ENCODE measurements around the gene CLPX. TPM values are rescaled to one million over a fixed set of nuclear protein-coding genes. Genes with fewer than 3 reads are reported as not detected.
"Not testable (repeated sequence)": the region's sequence is repeated elsewhere in the genome, so short reads cannot be mapped to it uniquely, and the experiment has no call there.

CLPX gene
- total RNA-seq, 1 donor from 2014 or later = 52.1 TPM

GRCh38 chr15:65101891-65102708 is 83.0 kb downstream of the CLPX start:
- Mint-ChIP-seq H3K4me1 (ENCODE audit: low read depth) (peaks cover 2% of the 10 kb centered on the region), H3K27ac (peak overlapping the region; percentile 62), H3K4me3 (ENCODE audit: low read depth) (peak overlapping the region; percentile 58), H3K36me3 (ENCODE audit: insufficient read depth) (peaks cover 14% of the 10 kb centered on the region), H3K27me3 (peaks cover 8% of the 10 kb centered on the region), H3K9me3 (ENCODE audit: low read depth) (no peaks in the 10 kb centered on the region)
- no peak for DNase-seq (ENCODE audit: low spot score, unreplicated experiment)
- peak; percentile 2 for TF ChIP-seq CTCF (IDR thresholded peaks at IDR 0.05; ENCODE audit: unreplicated experiment)

GRCh38 chr15:65101411-65101890 is 83.7 kb downstream of the CLPX start:
- DNase-seq (ENCODE audit: low spot score, unreplicated experiment) = peak; percentile 65
- Mint-ChIP-seq H3K9me3 (ENCODE audit: low read depth) (no peaks in the 10 kb centered on the region), H3K27ac (peak overlapping the region; percentile 62), H3K36me3 (ENCODE audit: insufficient read depth) (peaks cover 14% of the 10 kb centered on the region), H3K4me1 (ENCODE audit: low read depth) (peaks cover 2% of the 10 kb centered on the region), H3K4me3 (ENCODE audit: low read depth) (peak overlapping the region; percentile 58), H3K27me3 (peaks cover 8% of the 10 kb centered on the region)
- TF ChIP-seq CTCF (IDR thresholded peaks at IDR 0.05; ENCODE audit: unreplicated experiment) = peak; percentile 82

- Mint-ChIP-seq H3K9me3 (ENCODE audit: low read depth) (no peaks in the 10 kb centered on the region), H3K4me3 (ENCODE audit: low read depth) (no peak overlapping the region), H3K27ac (no peak overlapping the region), H3K36me3 (ENCODE audit: insufficient read depth) (peaks cover 13% of the 10 kb centered on the region), H3K4me1 (ENCODE audit: low read depth) (peaks cover 2% of the 10 kb centered on the region), H3K27me3 (peaks cover 8% of the 10 kb centered on the region)
- no peak for TF ChIP-seq CTCF (IDR thresholded peaks at IDR 0.05; ENCODE audit: unreplicated experiment)
- DNase-seq (ENCODE audit: low spot score, unreplicated experiment) = no peak
Observed at GRCh38 chr15:65100442-65100841, 84.7 kb downstream of the CLPX start.

GRCh38 chr15:65099801-65100200 is 85.3 kb downstream of the CLPX start:
- H3K4me1 Mint-ChIP-seq (ENCODE audit: low read depth); H3K27me3 Mint-ChIP-seq; DNase-seq (ENCODE audit: low spot score, unreplicated experiment); H3K4me3 Mint-ChIP-seq (ENCODE audit: low read depth); H3K27ac Mint-ChIP-seq; H3K9me3 Mint-ChIP-seq (ENCODE audit: low read depth): not testable (repeated sequence)
- H3K36me3 Mint-ChIP-seq (ENCODE audit: insufficient read depth) = peaks cover 13% of the 10 kb centered on the region

GRCh38 chr15:65099336-65099735 is 85.8 kb downstream of the CLPX start:
- Mint-ChIP-seq H3K4me3 (ENCODE audit: low read depth) (no peak overlapping the region), H3K36me3 (ENCODE audit: insufficient read depth) (peaks cover 13% of the 10 kb centered on the region), H3K27ac (no peak overlapping the region), H3K4me1 (ENCODE audit: low read depth) (peaks cover 2% of the 10 kb centered on the region), H3K27me3 (peaks cover 8% of the 10 kb centered on the region), H3K9me3 (ENCODE audit: low read depth) (no peaks in the 10 kb centered on the region)
- no peak for DNase-seq (ENCODE audit: low spot score, unreplicated experiment)
- TF ChIP-seq CTCF (IDR thresholded peaks at IDR 0.05; ENCODE audit: unreplicated experiment) = no peak

Other genes starting within 250 kb of the CLPX start
- 101 and 103 TPM in 2 replicates for gene SPG21, start 195.4 kb downstream of the CLPX start, total RNA-seq
- gene MTFMT, start 155.7 kb downstream of the CLPX start, total RNA-seq = 14.0 and 19.4 TPM in 2 replicates
- gene SLC51B, start 140.0 kb downstream of the CLPX start, total RNA-seq = not detected in 2 replicates
- gene RASL12, start 117.4 kb downstream of the CLPX start, total RNA-seq = 0.38 and 0.40 TPM in 2 replicates
- not detected in 2 replicates for gene KBTBD13, start 108.6 kb downstream of the CLPX start, total RNA-seq
- gene UBAP1L, start 70.1 kb downstream of the CLPX start, total RNA-seq = 5.8 and 6.2 TPM in 2 replicates
- gene PDCD7, start 51.5 kb downstream of the CLPX start, total RNA-seq = 32.6 and 34.4 TPM in 2 replicates
- 0.22 and 0.29 TPM in 2 replicates for gene CILP, start 26.1 kb upstream of the CLPX start, total RNA-seq
- gene PARP16, start 101.5 kb upstream of the CLPX start, total RNA-seq = 10.5 and 12.6 TPM in 2 replicates
- gene RNU5A-1, start 110.7 kb upstream of the CLPX start, total RNA-seq = not detected in 2 replicates
- 41.3 and 48.7 TPM in 2 replicates for gene RNU5B-1, start 119.3 kb upstream of the CLPX start, total RNA-seq
- 125 and 138 TPM in 2 replicates for gene IGDCC3, start 192.7 kb upstream of the CLPX start, total RNA-seq
- gene IGDCC4, start 237.6 kb upstream of the CLPX start, total RNA-seq = 11.5 and 12.8 TPM in 2 replicates

Data from progenitor cell of endocrine pancreas (in vitro differentiated cells).